Measurements from ENCODE around the gene PSME4. TPM values are rescaled to one million over a fixed set of nuclear protein-coding genes. Genes with fewer than 3 reads are reported as not detected.
A peak's percentile ranks its signal among the peaks of the same experiment; 100 is the strongest.

PSME4 gene
- total and polyA plus RNA-seq, 2 of the 13 experiments (the other 11 are each of a cell fraction or from before 2014, with no cell fraction given): 52.1 to 77.8 TPM

- TF ChIP-seq, protein P1, sequence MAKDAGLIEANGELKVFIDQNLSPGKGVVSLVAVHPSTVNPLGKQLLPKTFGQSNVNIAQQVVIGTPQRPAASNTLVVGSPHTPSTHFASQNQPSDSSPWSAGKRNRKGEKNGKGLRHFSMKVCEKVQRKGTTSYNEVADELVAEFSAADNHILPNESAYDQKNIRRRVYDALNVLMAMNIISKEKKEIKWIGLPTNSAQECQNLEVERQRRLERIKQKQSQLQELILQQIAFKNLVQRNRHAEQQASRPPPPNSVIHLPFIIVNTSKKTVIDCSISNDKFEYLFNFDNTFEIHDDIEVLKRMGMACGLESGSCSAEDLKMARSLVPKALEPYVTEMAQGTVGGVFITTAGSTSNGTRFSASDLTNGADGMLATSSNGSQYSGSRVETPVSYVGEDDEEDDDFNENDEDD (CRISPR knock-in tag; IDR thresholded peaks at IDR 0.05; ENCODE audit: borderline replicate concordance): no peak
- TF ChIP-seq PRDM15 (CRISPR knock-in tag; IDR thresholded peaks at IDR 0.05) (no peak), ZNF770 (CRISPR knock-in tag; IDR thresholded peaks at IDR 0.05) (peak; percentile 83; the same call in 1 of the 2 replicates), KDM2A (CRISPR knock-in tag; IDR thresholded peaks at IDR 0.05; ENCODE audit: borderline replicate concordance, low read depth) (no peak), ZSCAN25 (CRISPR knock-in tag; IDR thresholded peaks at IDR 0.05) (no peak), JARID2 (CRISPR knock-in tag; IDR thresholded peaks at IDR 0.05; ENCODE audit: insufficient replicate concordance) (no peak), ZNF24 (IDR thresholded peaks at IDR 0.05) (0 out of 2 replicates have a peak, but pooled peaks have one; percentile 17), THAP8 (CRISPR knock-in tag; IDR thresholded peaks at IDR 0.05; ENCODE audit: borderline replicate concordance) (no peak), DMTF1 (CRISPR knock-in tag; IDR thresholded peaks at IDR 0.05) (no peak)
- TF ChIP-seq, protein P2, sequence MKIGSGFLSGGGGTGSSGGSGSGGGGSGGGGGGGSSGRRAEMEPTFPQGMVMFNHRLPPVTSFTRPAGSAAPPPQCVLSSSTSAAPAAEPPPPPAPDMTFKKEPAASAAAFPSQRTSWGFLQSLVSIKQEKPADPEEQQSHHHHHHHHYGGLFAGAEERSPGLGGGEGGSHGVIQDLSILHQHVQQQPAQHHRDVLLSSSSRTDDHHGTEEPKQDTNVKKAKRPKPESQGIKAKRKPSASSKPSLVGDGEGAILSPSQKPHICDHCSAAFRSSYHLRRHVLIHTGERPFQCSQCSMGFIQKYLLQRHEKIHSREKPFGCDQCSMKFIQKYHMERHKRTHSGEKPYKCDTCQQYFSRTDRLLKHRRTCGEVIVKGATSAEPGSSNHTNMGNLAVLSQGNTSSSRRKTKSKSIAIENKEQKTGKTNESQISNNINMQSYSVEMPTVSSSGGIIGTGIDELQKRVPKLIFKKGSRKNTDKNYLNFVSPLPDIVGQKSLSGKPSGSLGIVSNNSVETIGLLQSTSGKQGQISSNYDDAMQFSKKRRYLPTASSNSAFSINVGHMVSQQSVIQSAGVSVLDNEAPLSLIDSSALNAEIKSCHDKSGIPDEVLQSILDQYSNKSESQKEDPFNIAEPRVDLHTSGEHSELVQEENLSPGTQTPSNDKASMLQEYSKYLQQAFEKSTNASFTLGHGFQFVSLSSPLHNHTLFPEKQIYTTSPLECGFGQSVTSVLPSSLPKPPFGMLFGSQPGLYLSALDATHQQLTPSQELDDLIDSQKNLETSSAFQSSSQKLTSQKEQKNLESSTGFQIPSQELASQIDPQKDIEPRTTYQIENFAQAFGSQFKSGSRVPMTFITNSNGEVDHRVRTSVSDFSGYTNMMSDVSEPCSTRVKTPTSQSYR (CRISPR knock-in tag; IDR thresholded peaks at IDR 0.05; ENCODE audit: borderline replicate concordance): no peak
- TF ChIP-seq, protein P3, sequence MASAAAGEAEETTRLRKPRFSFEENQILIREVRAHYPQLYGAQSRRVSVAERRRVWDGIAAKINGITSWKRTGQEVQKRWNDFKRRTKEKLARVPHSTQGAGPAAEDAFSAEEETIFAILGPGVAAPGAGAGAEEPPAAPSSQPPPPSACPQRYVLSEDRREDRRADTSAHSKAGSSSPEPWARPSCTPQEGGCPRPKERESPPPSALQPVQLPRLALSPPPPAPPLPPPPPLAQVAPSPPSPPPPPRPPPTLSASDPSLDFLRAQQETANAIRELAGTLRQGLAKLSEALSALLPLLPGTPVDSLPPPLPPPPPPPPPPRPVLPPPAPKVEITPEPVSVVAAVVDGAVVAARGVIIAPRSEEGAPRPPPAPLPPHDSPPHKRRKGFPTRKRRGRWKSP (CRISPR knock-in tag; IDR thresholded peaks at IDR 0.05): no peak
Observed at GRCh38 chr2:53827398-53828175, 143.2 kb downstream of the PSME4 start (continued).

Measured in HepG2 (cell line).